ENCODE measurements around the gene SGCD.
"Not testable (repeated sequence)": the region's sequence is repeated elsewhere in the genome, so short reads cannot be mapped to it uniquely, and the experiment has no call there.

The SGCD gene

GRCh38 chr5:156589104-156589945 is 262.4 kb downstream of the SGCD start:
- DNase-seq: no peak

DNA sequence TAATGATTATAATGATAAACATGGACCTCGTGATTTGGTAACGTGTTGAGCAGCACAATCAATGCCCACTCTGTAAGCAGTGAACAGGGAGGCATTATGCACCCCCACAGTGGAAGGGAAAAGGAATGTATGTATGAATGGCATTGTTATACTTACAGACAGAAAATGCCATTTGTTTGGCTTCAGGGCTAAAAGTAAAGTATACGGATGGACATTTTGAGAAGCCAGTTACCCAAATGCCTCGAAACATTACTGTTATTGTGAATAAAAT is 262.9 kb downstream of the SGCD start:
- no peak for DNase-seq

- DNase-seq: no peak
Measured at GRCh38 chr5:156590978-156591377, 264.0 kb downstream of the SGCD start.

GRCh38 chr5:156591631-156592030 is 264.7 kb downstream of the SGCD start:
- no peak for DNase-seq

- DNase-seq: no peak
Measured at GRCh38 chr5:156593546-156593945, 266.6 kb downstream of the SGCD start.

DNA sequence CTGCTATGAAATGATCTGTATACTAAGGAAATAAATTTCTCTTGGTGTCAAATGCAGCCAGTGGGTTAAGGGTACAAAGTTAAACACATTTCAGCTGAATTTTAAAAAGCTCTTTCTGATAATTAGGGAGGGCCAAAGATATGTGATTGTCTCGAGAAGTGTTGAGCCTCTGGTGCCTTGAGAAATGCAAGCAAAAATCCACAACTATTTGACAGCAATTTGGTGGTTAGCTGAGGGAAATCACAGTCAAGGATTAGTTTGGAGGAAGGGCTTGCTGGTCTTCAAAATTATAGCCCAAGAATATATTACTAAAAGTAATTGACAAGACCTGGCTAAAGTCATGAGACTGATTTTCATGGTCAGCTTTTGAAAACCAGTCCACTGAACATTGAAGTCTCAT is 267.4 kb downstream of the SGCD start:
- no peak for DNase-seq

- no peak for DNase-seq
Measured at GRCh38 chr5:156595132-156595787, 268.3 kb downstream of the SGCD start.

- no peak for DNase-seq
Measured at GRCh38 chr5:156597276-156597675, 270.3 kb downstream of the SGCD start.

- DNase-seq: no peak
Measured at GRCh38 chr5:156598964-156599363, 272.0 kb downstream of the SGCD start.

DNA sequence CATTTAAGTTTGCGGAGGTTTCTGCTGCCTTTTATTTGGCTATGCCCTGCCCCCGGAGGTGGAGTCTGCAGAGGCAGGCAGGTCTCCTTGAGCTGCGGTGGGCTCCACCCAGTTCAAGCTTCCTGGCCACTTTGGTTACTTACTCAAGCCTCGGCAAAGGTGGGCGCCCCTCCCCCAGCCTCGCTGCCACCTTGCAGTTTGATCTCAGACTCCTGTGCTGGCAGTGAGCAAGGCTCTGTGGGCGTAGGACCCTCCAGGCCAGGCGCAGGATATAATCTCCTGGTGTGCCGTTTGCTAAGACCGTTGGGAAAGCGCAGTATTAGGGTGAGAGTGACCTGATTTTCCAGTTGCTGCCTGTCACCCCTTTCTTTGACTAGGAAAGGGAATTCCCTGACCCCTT is 283.6 kb downstream of the SGCD start:
- DNase-seq: not testable (repeated sequence)

- no peak for DNase-seq
Measured at GRCh38 chr5:156615901-156616300, 288.9 kb downstream of the SGCD start.

- no peak for DNase-seq
Measured at GRCh38 chr5:156617426-156617825, 290.5 kb downstream of the SGCD start.

DNA sequence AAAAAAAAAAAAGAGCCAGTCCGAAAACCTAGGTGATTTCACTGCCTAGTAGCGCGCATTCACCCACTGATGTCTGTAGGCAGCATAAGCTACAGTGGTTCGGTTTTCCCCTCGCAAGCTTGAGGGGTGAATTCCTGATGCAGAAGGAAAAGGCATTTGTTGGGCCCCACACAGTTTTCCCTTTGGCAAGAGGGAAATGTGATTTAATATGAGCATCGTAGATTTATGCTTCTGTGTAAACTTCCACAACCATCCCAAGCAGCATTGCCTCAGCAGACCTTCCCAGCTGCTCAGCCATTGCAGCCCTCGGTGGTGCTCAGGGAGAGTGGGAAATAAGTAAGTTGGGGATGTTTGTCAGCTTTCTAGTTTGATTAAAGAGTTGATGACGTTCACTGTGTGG is 291.6 kb downstream of the SGCD start:
- no peak for DNase-seq

- DNase-seq: no peak
Measured at GRCh38 chr5:156621719-156622118, 294.8 kb downstream of the SGCD start.

- no peak for DNase-seq
Measured at GRCh38 chr5:156623381-156624040, 296.5 kb downstream of the SGCD start.

- DNase-seq: no peak
Measured at GRCh38 chr5:156624686-156625085, 297.7 kb downstream of the SGCD start.

DNA sequence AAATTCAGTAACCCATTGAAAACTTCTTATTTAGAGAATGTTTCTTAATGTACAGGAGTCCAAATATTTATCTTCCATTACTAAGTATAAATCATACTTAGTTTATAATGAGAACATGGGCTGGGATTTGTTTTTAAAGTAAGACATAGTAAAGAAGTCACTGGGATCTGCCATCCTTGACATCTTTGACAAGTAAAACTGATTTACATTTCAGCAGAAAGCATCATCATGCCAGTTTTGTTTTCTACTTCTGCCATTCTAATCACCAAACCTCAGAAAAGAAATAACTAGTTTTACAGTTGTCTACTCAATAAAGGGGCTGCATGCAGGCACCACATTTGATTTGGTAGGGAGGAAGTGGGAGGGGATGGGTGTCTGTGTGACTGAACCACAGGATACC is 301.5 kb downstream of the SGCD start:
- DNase-seq: no peak

DNA sequence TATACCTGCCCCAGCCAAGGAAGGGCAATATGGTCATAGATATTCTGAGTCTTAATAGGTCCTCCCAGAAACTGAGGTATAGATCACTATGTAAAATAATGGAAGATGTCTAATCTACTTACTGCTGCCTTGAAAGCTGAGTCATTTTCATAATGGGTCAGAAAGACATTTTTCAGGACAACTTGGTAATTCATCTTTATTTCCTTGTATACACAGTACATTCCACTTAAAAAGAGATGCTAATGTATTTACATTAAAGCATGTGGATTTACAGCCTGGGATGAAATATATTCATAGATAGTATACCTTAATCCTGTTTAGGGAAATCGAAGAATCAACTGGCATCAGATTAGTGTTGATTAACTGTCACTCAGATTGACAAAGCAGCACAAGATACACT is 304.0 kb downstream of the SGCD start:
- DNase-seq: no peak

GRCh38 chr5:156634301-156634700 is 307.3 kb downstream of the SGCD start:
- DNase-seq: no peak

- DNase-seq: no peak
Measured at GRCh38 chr5:156640691-156641241, 313.8 kb downstream of the SGCD start.

DNA sequence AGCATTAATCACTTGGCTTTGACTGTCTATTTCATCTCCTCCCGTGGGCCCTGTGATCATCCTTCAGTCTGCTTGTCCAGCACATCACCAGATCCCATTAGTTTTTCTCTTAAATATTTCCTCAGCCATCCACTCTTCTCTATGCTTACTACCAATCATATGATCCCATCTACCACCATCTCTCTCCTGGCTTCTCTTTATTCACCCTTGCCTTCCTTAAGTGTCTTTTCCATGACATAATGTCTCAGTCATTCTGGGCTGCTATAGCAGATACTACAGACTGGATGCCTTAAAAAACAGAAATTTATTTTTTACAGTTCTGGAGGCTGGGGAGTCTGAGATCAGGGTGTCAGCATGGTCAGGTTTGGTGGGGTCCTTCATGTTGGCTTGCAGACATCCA is 314.7 kb downstream of the SGCD start:
- no peak for DNase-seq

DNA sequence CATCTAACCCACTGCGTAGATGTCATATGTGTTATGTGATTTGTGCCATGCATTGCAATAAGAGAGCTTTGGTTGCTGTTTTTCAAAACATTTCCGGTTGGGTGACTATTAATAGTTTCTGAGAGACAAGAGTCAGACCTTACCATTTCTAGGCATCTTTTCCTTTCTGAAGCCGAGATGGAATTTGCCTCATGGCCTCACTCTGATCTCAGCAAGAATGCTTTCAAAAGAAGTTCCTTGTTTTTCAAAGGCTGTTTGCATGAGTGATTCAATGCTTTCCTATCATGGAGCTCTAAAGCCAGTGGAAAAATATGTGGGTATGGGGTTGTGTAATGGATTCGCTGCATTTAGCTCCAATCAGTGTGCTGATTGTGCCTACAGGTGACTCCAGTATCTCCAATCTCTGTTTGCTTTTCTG is 320.1 kb downstream of the SGCD start:
- no peak for DNase-seq

DNA sequence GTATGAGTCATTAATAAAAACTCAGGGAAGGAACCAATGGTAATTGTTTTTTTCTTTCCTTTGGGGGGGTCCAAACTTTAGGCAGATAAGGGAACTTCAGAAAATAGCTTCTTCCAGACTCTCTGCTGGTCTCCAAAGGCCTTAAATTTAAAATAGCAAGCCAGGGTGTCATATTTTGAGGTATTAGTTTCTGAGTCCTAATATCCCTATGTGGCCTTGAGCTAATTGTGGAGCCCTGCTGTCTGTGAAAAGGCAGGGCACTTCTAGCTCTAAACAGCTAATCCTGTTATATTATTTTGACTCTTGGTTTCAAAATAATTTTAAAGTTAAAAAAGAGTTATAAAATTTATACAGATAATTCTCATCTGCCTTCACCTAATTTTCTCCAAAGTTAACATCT is 327.5 kb downstream of the SGCD start:
- no peak for DNase-seq

GRCh38 chr5:156655732-156656131 is 328.8 kb downstream of the SGCD start:
- no peak for DNase-seq
